ENCODE results near the gene NELFB. TPM values are rescaled to one million over a fixed set of nuclear protein-coding genes. Genes with fewer than 3 reads are reported as not detected.

The NELFB gene
- total RNA-seq, 3 donors from 2014 or later (not counting 1 experiment from before 2014, with no cell fraction given), result 42.9 to 53.8 (median 52.6) TPM

DNA sequence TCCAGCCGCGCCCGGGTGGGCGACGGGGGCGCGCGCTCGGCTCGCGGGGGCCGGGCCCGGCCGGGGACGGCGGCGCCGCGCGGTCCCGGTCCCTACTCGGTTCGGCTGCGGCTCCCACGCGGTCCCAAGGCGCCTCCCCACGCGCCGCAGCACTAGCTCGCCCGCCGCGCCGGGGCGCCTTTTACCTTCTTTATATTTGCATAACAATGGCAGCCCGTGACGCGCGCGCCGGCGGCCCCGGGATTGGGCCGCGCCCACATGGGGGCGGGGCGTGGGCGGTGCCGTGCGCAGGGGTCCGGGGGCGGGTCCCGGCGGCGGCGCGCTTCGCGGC, 47.0 kb downstream of the NELFB start, which contains the start of gene NRARP:
TSS of gene NRARP (minus strand) at position 154 of the 331 bp plus-strand sequence. CDS start 343 bp downstream, outside the sequence.
- Histone ChIP-seq H3K9me3 (ENCODE audit: control insufficient read depth, insufficient read depth, low read length) (no peaks in the 10 kb centered on the region), H3K4me3 (ENCODE audit: low read length) (peak within 1 kb of the TSS; percentile 31), H3K4me1 (ENCODE audit: control insufficient read depth, insufficient read depth, low read length) (peaks cover 49% of the 10 kb centered on the region), H3K36me3 (ENCODE audit: control insufficient read depth, insufficient read depth, low read length) (no peaks in the 10 kb centered on the region), H3K27ac (ENCODE audit: low read length) (no peak within 1 kb of the TSS), H3K27me3 (ENCODE audit: control insufficient read depth, insufficient read depth, low read length) (peaks cover 20% of the 10 kb centered on the region)
- intact Hi-C loops (cut with micrococcal nuclease), result no loop called here
- DNase-seq, result peak; percentile 93 to 94
- Mint-ChIP-seq H3K4me1 (peaks cover 0 to 25% of the 10 kb centered on the region in 2 donors), H3K27me3 (ENCODE audit: low read depth in 2 of 2) (peaks cover 0 to 1% of the 10 kb centered on the region in 2 donors), H3K36me3 (no peaks in the 10 kb centered on the region), H3K4me3 (peak within 1 kb of the TSS; percentile 85), H3K27ac (peak within 1 kb of the TSS in 1 of 2 donors; percentile 44), H3K9me3 (no peaks in the 10 kb centered on the region)
- under 1% methylated on average over 60 of the region's 60 CpGs for WGBS (ENCODE audit: insufficient coverage)
- TF ChIP-seq CTCF (IDR thresholded peaks at IDR 0.05), result no peak
- ATAC-seq, result peak; percentile 86 to 94 (median 89)

DNA sequence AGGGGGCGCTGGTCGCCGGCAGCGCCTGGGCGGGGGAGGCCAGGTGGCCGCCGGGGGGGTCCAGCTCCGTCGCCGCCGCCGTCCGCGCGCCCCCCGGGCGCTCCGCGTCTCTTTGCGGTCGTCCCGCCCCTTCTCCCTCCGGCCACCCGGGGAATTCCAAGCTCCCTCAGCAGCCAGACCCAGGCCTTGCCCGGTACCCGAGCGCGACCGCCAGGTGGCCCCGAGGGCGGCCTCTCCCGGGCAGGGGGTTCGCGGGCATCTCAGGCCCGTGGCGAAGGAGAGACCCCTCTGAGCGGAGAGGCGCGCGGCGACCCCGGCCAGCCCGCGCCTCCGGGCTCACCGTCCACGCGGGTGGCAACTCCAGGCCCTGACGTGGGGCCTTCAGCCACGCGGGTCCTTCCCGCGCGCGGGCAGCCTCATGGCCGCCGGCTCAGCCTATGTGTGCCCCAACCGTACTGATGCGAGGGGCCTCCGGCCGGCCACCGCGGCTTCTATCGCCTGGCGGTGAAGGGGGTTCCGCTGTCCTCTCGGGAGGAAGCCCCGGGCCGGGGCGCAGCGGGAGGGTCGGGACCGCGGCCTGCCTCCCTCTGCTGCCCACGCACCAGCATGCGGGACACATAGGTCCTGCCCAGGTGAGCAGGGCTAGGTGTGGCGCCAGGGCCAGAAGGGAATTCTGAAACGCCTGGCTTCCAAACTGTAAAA, 47.5 kb downstream of the NELFB start:
- intact Hi-C loops (cut with micrococcal nuclease), result no loop called here

DNA sequence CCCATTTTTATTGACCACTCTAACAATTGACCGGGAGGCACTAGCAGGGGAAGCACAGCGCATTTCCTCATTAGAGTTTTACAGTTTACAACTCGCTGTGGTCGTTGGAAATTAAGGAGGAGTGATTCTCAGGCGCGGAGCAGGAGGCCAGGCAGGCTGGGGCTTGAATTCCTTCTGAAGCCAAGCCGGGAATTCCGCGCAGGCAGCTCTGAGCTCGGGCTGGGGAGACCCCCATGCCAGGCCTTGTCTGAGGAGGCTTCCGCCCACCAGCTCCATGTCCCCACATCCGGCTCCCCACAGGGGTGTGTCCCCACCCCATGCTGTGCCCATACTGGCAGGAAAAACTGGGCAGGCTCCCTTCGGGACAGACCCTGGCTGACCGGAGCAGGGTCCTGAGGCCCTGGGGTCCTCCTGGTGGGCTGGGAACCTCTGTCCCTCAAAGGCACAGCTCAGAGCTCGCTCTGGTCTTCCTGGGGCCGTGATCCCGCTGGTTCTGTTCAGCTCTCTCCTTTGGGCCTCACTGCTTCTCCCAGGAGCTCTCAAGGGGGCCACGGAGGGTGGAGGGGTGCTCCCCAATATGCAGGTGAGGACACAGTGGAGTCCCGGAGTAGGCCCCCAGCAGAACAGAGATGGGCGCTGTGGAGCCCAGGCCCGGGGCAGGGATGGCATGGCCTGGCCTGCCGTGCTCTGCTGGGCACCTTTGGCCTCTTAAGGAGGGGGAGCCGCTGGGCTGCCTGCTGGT, 48.2 kb downstream of the NELFB start:
- Histone ChIP-seq H3K27me3 (ENCODE audit: control insufficient read depth, insufficient read depth, low read length) (peaks cover 16% of the 10 kb centered on the region), H3K36me3 (ENCODE audit: control insufficient read depth, insufficient read depth, low read length) (no peaks in the 10 kb centered on the region), H3K9me3 (ENCODE audit: control insufficient read depth, insufficient read depth, low read length) (no peaks in the 10 kb centered on the region), H3K4me1 (ENCODE audit: control insufficient read depth, insufficient read depth, low read length) (peaks cover 54% of the 10 kb centered on the region), H3K4me3 (ENCODE audit: low read length) (no peak overlapping the region), H3K27ac (ENCODE audit: low read length) (no peak overlapping the region)
- ATAC-seq, result no peak
- WGBS (ENCODE audit: insufficient coverage), result 80% methylated on average over 23 of the region's 23 CpGs
- DNase-seq, result peak in 1 of 2 donors; percentile 21
- Mint-ChIP-seq H3K4me3 (peak overlapping the region; percentile 53), H3K27me3 (ENCODE audit: low read depth in 2 of 2) (no peaks in the 10 kb centered on the region), H3K36me3 (no peaks in the 10 kb centered on the region), H3K27ac (peak overlapping the region in 1 of 2 donors; percentile 44), H3K4me1 (peaks cover 0 to 26% of the 10 kb centered on the region in 2 donors), H3K9me3 (no peaks in the 10 kb centered on the region)
- no peak for TF ChIP-seq CTCF (IDR thresholded peaks at IDR 0.05)
- intact Hi-C loops (cut with micrococcal nuclease), result no loop called here

More for the DNA sequence above, 47.5 kb downstream of the NELFB start:
- 8% methylated on average over 78 of the region's 78 CpGs for WGBS (ENCODE audit: insufficient coverage)
- no peak for DNase-seq
- no peak overlapping the region for H3K27ac ChIP-seq (ENCODE audit: low read length)
- peaks cover 16% of the 10 kb centered on the region for H3K27me3 ChIP-seq (ENCODE audit: control insufficient read depth, insufficient read depth, low read length)
- no peaks in the 10 kb centered on the region for H3K36me3 Mint-ChIP-seq
- H3K36me3 ChIP-seq (ENCODE audit: control insufficient read depth, insufficient read depth, low read length), result no peaks in the 10 kb centered on the region
- TF ChIP-seq CTCF (IDR thresholded peaks at IDR 0.05), result peak; percentile 59
- H3K4me3 ChIP-seq (ENCODE audit: low read length), result peak overlapping the region; percentile 12
- H3K4me1 ChIP-seq (ENCODE audit: control insufficient read depth, insufficient read depth, low read length), result peaks cover 54% of the 10 kb centered on the region
- peaks cover 0 to 26% of the 10 kb centered on the region in 2 donors for H3K4me1 Mint-ChIP-seq
- no peaks in the 10 kb centered on the region for H3K27me3 Mint-ChIP-seq (ENCODE audit: low read depth in 2 of 2)
- no peaks in the 10 kb centered on the region for H3K9me3 Mint-ChIP-seq
- peak overlapping the region in 1 of 2 donors; percentile 44 for H3K27ac Mint-ChIP-seq
- H3K9me3 ChIP-seq (ENCODE audit: control insufficient read depth, insufficient read depth, low read length), result no peaks in the 10 kb centered on the region
- peak; percentile 57 to 62 (median 60) for ATAC-seq
- H3K4me3 Mint-ChIP-seq, result no peak overlapping the region

Data from natural killer cell (primary cell).